HG03139 (cell line): Measurements from ENCODE around the gene SRPX.

Source experiments
- ATAC-seq: cut with Tn5 transposase; IDR thresholded peaks from one replicate; pipeline ENCODE4 v1.9.1; 2021; ENCODE audit not compliant: unreplicated experiment

The SRPX gene

GRCh38 chrX:38211891-38212635 lies 8.6 kb downstream of the SRPX start:
- no peak for ATAC-seq

GRCh38 chrX:38206542-38206941 lies 14.1 kb downstream of the SRPX start:
- no peak for ATAC-seq

- ATAC-seq: no peak
Measured at GRCh38 chrX:38206036-38206435, 14.6 kb downstream of the SRPX start.

GRCh38 chrX:38205039-38205438 lies 15.6 kb downstream of the SRPX start:
- ATAC-seq: no peak

- no peak for ATAC-seq
Measured at GRCh38 chrX:38192007-38192810, 28.5 kb downstream of the SRPX start.

DNA sequence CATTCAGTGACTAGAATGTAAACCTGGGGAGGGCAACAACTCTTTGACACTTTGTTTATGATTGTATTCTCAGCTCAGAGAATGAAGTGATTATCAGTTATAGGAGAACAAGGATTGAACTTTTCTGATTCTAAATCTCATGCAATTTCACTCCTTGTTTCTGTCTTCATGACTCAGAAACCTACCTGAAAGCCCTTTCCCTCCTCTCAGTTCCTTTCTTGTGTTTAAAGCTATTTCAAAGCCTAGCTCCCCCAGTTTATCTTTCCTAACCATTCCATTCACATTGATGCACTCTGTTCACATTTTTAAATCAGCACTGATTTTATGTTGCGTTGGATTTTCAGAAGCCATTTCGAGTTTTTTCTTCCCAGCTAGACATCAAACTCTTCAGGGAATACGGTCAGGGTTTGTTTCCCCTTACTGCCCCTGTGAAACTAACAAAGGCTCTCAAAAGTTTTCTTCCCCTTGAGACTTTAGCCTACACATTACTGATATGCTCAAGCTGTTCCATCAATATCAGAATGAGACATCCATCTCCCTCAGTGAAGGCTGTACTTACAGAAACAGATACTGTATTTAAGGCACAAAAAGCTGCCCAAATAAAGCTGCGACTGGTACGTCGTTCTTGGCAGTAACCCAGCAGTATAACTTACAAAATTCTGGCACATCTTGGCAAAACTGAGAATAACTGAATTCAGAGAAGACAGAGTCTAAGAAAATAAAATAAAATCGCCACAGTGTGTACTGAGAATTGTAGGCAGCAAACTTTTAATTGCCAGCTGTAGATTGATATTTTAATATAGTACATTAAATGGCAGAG lies 31.0 kb downstream of the SRPX start:
- ATAC-seq: no peak

GRCh38 chrX:38183596-38183995 lies 37.1 kb downstream of the SRPX start:
- ATAC-seq: no peak

- no peak for ATAC-seq
Measured at GRCh38 chrX:38181357-38181756, 39.3 kb downstream of the SRPX start.

DNA sequence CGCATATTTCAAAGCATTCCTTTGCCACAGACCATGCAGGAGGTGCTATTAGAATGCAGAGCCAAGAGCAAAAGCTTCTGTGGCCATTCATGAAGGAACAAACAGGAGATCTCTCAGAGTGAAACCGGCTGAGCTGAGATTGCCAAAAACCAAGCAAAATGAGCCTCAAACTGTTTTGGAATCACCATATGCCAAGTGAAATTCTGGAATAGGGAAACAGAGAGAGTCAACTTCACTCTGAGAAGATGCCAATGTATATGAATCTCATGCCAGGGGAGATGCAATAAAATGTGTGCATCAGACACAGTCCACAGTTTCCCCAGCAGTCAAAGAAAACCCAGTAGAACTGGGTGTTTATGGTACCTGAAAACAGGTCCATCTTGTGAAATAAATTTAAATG lies 42.3 kb downstream of the SRPX start:
- ATAC-seq: no peak

- no peak for ATAC-seq
Measured at GRCh38 chrX:38175139-38175538, 45.5 kb downstream of the SRPX start.

DNA sequence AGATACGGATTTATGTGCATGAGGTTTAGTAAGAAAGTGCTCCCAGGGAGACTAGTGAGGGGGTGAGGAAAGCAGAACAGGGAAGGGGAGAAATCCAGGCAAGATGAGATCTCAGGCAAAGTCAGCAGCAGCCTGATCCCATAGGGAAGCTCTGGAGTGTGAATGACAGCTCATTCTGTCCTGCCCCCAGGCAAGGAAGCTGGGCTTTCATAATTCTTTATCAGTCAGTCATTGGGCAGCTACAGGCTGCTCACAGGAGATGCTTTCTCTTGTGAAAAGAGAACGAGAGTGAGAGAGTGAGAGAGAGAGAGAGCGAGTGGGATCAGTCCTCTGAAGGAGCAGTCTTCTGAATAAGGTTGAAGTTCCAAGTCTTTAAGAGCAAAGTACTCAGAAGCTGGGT lies 48.1 kb downstream of the SRPX start:
- ATAC-seq: no peak

DNA sequence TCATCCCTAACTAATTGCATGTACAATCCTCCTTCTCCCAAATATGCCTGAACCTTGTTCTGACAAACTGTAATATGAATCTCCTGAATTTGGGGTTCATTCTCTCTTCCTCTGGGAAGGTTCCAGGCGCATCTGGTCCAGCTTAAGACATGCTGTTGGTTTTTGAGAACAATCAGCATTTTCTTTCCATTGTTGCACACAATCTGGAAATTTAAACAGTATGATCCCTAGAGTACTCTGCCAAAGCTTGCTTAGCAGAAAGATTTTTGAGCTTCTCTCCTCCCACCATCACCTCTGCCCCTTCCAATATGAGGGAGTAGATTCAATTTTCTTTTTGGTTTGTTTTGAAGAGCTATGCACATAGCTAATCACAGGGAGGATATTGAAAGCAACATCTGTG lies 50.1 kb downstream of the SRPX start:
- ATAC-seq: no peak

GRCh38 chrX:38166478-38167083 lies 54.1 kb downstream of the SRPX start:
- no peak for ATAC-seq

DNA sequence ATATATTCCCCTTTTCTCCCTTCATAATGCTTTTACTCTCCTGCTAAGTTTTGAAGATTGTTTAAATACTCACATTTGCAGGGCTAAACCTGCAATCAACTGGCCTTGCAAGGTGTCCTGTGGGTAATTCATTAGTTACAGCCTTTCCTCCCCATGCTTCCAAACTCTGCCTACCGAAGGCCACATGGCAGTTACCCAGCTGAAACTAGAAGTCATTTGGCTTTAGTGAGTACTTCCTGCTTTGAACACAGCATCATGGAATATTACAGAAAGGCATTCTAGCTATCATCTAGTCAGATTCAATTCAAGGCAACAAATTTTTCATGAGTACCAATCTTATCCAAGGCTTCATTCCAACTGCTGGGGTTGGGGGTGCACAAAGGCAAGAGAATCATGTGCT lies 55.6 kb downstream of the SRPX start:
- ATAC-seq: no peak

DNA sequence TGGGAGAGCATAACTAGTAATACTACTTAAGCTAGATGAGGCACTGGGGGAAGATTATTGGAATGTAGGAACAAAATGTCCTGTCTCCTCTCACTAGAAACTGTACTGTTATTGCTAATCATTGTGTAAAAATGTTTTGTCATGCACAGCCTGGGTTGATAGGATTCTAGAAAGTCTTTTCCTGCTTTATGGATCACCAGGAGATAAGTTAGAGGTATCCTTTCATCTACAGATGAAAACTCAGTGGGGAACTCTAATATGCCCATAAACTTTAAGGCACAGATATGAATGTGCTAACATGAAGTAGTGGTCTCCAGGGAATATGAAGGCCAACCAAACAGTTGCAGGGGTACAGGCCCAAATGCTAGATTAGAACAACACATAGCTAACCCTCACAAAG lies 57.5 kb downstream of the SRPX start:
- no peak for ATAC-seq

GRCh38 chrX:38156838-38157237 lies 63.8 kb downstream of the SRPX start:
- no peak for ATAC-seq

GRCh38 chrX:38154818-38155217 lies 65.9 kb downstream of the SRPX start:
- ATAC-seq: no peak

DNA sequence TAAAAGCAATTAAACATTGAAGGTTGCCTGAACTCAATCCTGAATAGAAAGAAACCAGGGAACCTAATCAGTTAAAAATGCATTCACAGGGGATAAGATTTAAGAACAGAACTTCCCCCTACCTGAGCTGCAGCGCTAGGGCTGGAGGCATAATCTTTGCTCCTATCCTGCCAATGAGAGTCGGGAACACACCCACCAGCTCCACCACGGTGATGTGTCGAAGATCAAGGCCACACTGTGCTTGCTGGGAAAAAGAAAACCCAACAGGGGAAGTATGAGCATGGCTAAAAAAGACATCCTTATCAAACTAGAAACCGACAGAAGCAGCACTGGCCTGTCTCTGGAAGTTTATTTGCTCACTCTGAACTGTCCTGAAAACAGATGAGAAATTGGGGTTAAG lies 66.3 kb downstream of the SRPX start:
- ATAC-seq: no peak

DNA sequence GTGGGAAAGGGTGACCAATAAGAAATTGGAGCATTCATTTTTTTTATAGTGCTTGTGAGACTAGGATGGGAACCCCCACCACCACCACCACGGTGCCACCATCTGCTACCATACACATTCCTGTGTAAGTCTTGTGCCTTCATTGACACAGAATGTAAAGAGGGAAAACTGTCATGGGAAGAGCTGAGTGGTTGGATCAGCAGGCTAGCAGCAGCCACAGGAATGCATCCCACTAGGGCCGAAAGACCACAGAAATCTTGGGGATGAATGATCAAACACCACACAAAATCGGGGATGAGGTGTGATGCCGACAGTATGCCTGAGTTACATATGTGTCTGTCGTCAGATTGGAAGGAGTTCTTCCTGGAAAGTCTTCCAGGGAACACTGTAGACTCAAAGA lies 69.2 kb downstream of the SRPX start:
- ATAC-seq: no peak

GRCh38 chrX:38150993-38151392 lies 69.7 kb downstream of the SRPX start:
- ATAC-seq: no peak

DNA sequence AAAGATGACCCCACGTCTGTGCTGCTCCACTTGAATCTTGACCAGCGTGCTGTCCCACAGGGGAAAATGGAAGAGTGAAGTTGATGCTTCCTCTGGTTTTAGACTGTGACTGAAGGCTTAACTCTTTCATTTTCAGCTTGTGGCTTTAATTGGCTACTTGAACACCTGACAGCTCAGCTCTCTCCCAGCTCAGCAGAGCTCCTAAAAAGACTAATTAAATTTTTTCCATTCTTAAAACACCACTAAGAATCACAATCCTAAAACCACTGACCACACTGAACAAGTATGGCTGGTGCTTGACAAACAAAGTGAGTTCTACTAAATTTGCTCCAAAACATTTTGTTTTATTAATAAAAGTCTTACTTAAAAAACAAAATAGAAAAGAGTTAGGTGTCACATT lies 71.7 kb downstream of the SRPX start:
- ATAC-seq: no peak
